Mesothelial cell of epicardium (in vitro differentiated cells): Measurements from ENCODE around the gene BAG3. TPM values are rescaled to one million over a fixed set of nuclear protein-coding genes. Genes with fewer than 3 reads are reported as not detected.

Experiments
- DNase-seq, 2 experiments: peaks; one replicate each; pipeline ENCODE4 v3.0.0; 2021; ENCODE audit warnings: low spot score in 2 of 2; ENCODE audit not compliant: unreplicated experiment in 2 of 2
- H3K27ac Mint-ChIP-seq: 2 replicates; pipeline ENCODE4 v1.8.0; 2021; ENCODE audit warnings: mixed read lengths
- H3K27me3 Mint-ChIP-seq: 2 replicates; pipeline ENCODE4 v1.8.0; 2021; ENCODE audit warnings: low read depth, mixed read lengths
- H3K36me3 Mint-ChIP-seq: 2 replicates; pipeline ENCODE4 v1.8.0; 2021; ENCODE audit warnings: mixed read lengths
- H3K4me1 Mint-ChIP-seq: 2 replicates; pipeline ENCODE4 v1.8.0; 2021; ENCODE audit warnings: mixed read lengths
- H3K4me3 Mint-ChIP-seq: 2 replicates; pipeline ENCODE4 v1.8.0; 2021; ENCODE audit warnings: mild to moderate bottlenecking, moderate library complexity, mixed read lengths
- H3K9me3 Mint-ChIP-seq: 2 replicates; pipeline ENCODE4 v1.8.0; 2021; ENCODE audit warnings: mixed read lengths
- CTCF ChIP-seq: fragments of 200-600 bp; sonication (generic); IDR thresholded peaks from one replicate; pipeline ENCODE4 v1.5.0; 2021; ENCODE audit warnings: antibody characterized with exemption; ENCODE audit not compliant: unreplicated experiment
- total RNA-seq: library from RNA; stranded (reverse); gene quantifications from 3 replicates; pipeline ENCODE4 v1.2.1, GENCODE V29; 2021

BAG3 gene
- total RNA-seq, 1 donor from 2014 or later = 23.0 TPM

GRCh38 chr10:119663866-119664698, 12.9 kb downstream of the BAG3 start:
- Mint-ChIP-seq H3K27ac (peak overlapping the region; percentile 41), H3K4me1 (peaks cover 27% of the 10 kb centered on the region), H3K27me3 (no peaks in the 10 kb centered on the region), H3K4me3 (no peak overlapping the region), H3K9me3 (no peaks in the 10 kb centered on the region), H3K36me3 (peaks cover 8% of the 10 kb centered on the region)
- no peak for TF ChIP-seq CTCF
- no peak for DNase-seq

GRCh38 chr10:119665901-119666708, 14.9 kb downstream of the BAG3 start:
- no peaks in the 10 kb centered on the region for H3K27me3 Mint-ChIP-seq
- peaks cover 31% of the 10 kb centered on the region for H3K4me1 Mint-ChIP-seq
- H3K4me3 Mint-ChIP-seq = no peak overlapping the region
- no peaks in the 10 kb centered on the region for H3K9me3 Mint-ChIP-seq
- no peak for DNase-seq
- H3K36me3 Mint-ChIP-seq = peaks cover 3% of the 10 kb centered on the region
- TF ChIP-seq CTCF = no peak
- H3K27ac Mint-ChIP-seq = no peak overlapping the region

GRCh38 chr10:119666709-119667004, 15.5 kb downstream of the BAG3 start:
- Mint-ChIP-seq H3K36me3 (peaks cover 4% of the 10 kb centered on the region), H3K9me3 (no peaks in the 10 kb centered on the region), H3K27me3 (no peaks in the 10 kb centered on the region), H3K4me3 (no peak overlapping the region), H3K27ac (no peak overlapping the region), H3K4me1 (peaks cover 31% of the 10 kb centered on the region)
- TF ChIP-seq CTCF = no peak
- no peak for DNase-seq

- no peak for TF ChIP-seq CTCF
- Mint-ChIP-seq H3K4me3 (no peak overlapping the region), H3K4me1 (peaks cover 31% of the 10 kb centered on the region), H3K27me3 (no peaks in the 10 kb centered on the region), H3K36me3 (peaks cover 10% of the 10 kb centered on the region), H3K27ac (peak overlapping the region; percentile 14), H3K9me3 (no peaks in the 10 kb centered on the region)
- no peak for DNase-seq
Observed at GRCh38 chr10:119667562-119668328, 16.6 kb downstream of the BAG3 start.

GRCh38 chr10:119668461-119668860, 17.3 kb downstream of the BAG3 start:
- peaks cover 31% of the 10 kb centered on the region for H3K4me1 Mint-ChIP-seq
- peak overlapping the region; percentile 4 for H3K27ac Mint-ChIP-seq
- no peak overlapping the region for H3K4me3 Mint-ChIP-seq
- TF ChIP-seq CTCF = no peak
- H3K9me3 Mint-ChIP-seq = no peaks in the 10 kb centered on the region
- H3K27me3 Mint-ChIP-seq = no peaks in the 10 kb centered on the region
- peaks cover 16% of the 10 kb centered on the region for H3K36me3 Mint-ChIP-seq
- no peak for DNase-seq
